Stomach (tissue), 9 donors: Measurements from ENCODE around the gene ETV5. TPM values are rescaled to one million over a fixed set of nuclear protein-coding genes. Genes with fewer than 3 reads are reported as not detected.

Experiments used
- DNase-seq, 2 donors: peaks; one replicate each; pipeline versions ENCODE4 v3.0.0 to v3.0.0-alpha.2; 2013 to 2019
- H3K27ac ChIP-seq, 5 donors: fragments of 200-600 bp in 4 of 5; sonication (generic) in 4 of 5; one replicate each; pipeline ENCODE4 v1.5.1; 2013 to 2019; ENCODE audit warnings: mild to moderate bottlenecking in 1 of 5, moderate library complexity in 1 of 5
- H3K27me3 ChIP-seq, 3 donors: fragments of 200-600 bp; sonication (generic); one replicate each; pipeline ENCODE4 v1.5.1; 2017 to 2019; ENCODE audit warnings: mixed run types in 1 of 3
- H3K36me3 ChIP-seq, 4 donors: fragments of 200-600 bp; sonication (generic); 1 replicate in 3 of 4; 2 replicates in 1 of 4; pipeline ENCODE4 v1.5.1; 2016 to 2019
- H3K4me1 ChIP-seq, 4 donors: fragments of 200-600 bp; sonication (generic); one replicate each; pipeline ENCODE4 v1.5.1; 2016 to 2019
- H3K4me3 ChIP-seq, 4 donors: fragments of 200-600 bp; sonication (generic) in 3 of 4; one replicate each; pipeline ENCODE4 v1.5.1; 2016 to 2019; ENCODE audit warnings: mild to moderate bottlenecking in 1 of 4
- H3K9me3 ChIP-seq, 4 donors: fragments of 200-600 bp; sonication (generic); one replicate each; pipeline ENCODE4 v1.5.1; 2016 to 2019
- CTCF ChIP-seq, 7 experiments: fragments of 450-650 bp in 4 of 7; fragments of 200-600 bp in 3 of 7; sonication (generic) in 3 of 7; IDR thresholded peaks; one replicate each; pipeline ENCODE4 v1.5.1; 2016 to 2019; ENCODE audit warnings: antibody characterized with exemption in 7 of 7, control low read depth in 2 of 7, mild to moderate bottlenecking in 1 of 7
- EP300 ChIP-seq: sonication (generic); formaldehyde crosslinking; IDR thresholded peaks from one replicate; pipeline ENCODE4 v1.6.1; 2017; ENCODE audit warnings: antibody characterized with exemption
- POLR2A ChIP-seq, 4 donors: fragments of 450-650 bp; IDR thresholded peaks; one replicate each; pipeline ENCODE4 v1.6.1; 2016; ENCODE audit warnings: antibody characterized with exemption in 4 of 4, control low read depth in 2 of 4, mild to moderate bottlenecking in 1 of 4, moderate library complexity in 1 of 4
- POLR2AphosphoS5 ChIP-seq, 3 donors: sonication (generic); formaldehyde crosslinking; IDR thresholded peaks; one replicate each; pipeline ENCODE4 v1.6.1; 2016; ENCODE audit warnings: antibody characterized with exemption in 3 of 3
- WGBS, 5 donors: extraction: QIAGEN DNeasy Blood & Tissue Kit in 3 of 5; methylation state at CpG; one replicate each; pipeline versions ENCODE4 v1.1.5 to v1.1.7; 2013 to 2018; 5-methylcytosine and 5-hydroxymethylcytosine counted together
- intact Hi-C: fragments of 100-400 bp; cut with DNase I; formaldehyde crosslinking; loops from one replicate; pipeline ENCODE4 v1.15.1; 2023; ENCODE audit warnings: low total_unique reads
- polyA plus RNA-seq, 3 donors: library from polyadenylated mRNA; stranded (reverse); fragments of 200-250 nt; gene quantifications; one replicate each; pipeline ENCODE4 v1.2.3, GENCODE V29; 2013
- total RNA-seq, 5 donors: library from RNA; depleted of rRNA; stranded (reverse); fragments of >200 nt; gene quantifications; one replicate each; pipeline versions ENCODE4 v1.1.0 to v1.2.3, GENCODE V29; 2014 to 2016
- donor health status: healthy with polysubstance abuse.
- donor health status: Bipolar disorder and iron deficiency.
- donor health status: healthy.

ETV5 gene
- total and polyA plus RNA-seq, 8 donors: 2.9 to 343 (median 17.7) TPM

- Histone ChIP-seq H3K9me3 (no peaks in the 10 kb centered on the region), H3K27ac (no peak overlapping the region), H3K4me3 (no peak overlapping the region), H3K36me3 (peaks cover 4 to 73% (median 58%) of the 10 kb centered on the region in 4 donors), H3K4me1 (no peaks in the 10 kb centered on the region), H3K27me3 (no peaks in the 10 kb centered on the region)
- TF ChIP-seq EP300 (no peak), POLR2A (IDR thresholded peaks at IDR 0.05) (no peak), POLR2AphosphoS5 (IDR thresholded peaks at IDR 0.05) (no peak), CTCF (IDR thresholded peaks at IDR 0.05) (no peak)
- intact Hi-C loops: no loop called here
- 72 to 86% (median 78%) methylated on average over 8 of the region's 8 CpGs for WGBS, 5 donors
- DNase-seq: no peak
Observed at GRCh38 chr3:186054792-186055352, 54.0 kb downstream of the ETV5 start.

GRCh38 chr3:186053954-186054791, 54.7 kb downstream of the ETV5 start:
- H3K9me3 ChIP-seq: no peaks in the 10 kb centered on the region
- intact Hi-C loops: no loop called here
- DNase-seq: no peak
- 78 to 82% (median 80%) methylated on average over 12 of the region's 12 CpGs for WGBS, 5 donors
- TF ChIP-seq POLR2A (IDR thresholded peaks at IDR 0.05) (no peak), POLR2AphosphoS5 (IDR thresholded peaks at IDR 0.05) (no peak), EP300 (no peak), CTCF (IDR thresholded peaks at IDR 0.05) (no peak)
- H3K27ac ChIP-seq: no peak overlapping the region
- no peaks in the 10 kb centered on the region for H3K4me1 ChIP-seq
- H3K27me3 ChIP-seq: no peaks in the 10 kb centered on the region
- H3K36me3 ChIP-seq: peaks cover 4 to 79% (median 58%) of the 10 kb centered on the region in 4 donors
- H3K4me3 ChIP-seq: no peak overlapping the region

- Histone ChIP-seq H3K4me1 (no peaks in the 10 kb centered on the region), H3K4me3 (no peak overlapping the region), H3K36me3 (peaks cover 4 to 85% (median 61%) of the 10 kb centered on the region in 4 donors), H3K9me3 (no peaks in the 10 kb centered on the region), H3K27ac (no peak overlapping the region), H3K27me3 (peaks cover 0 to 14% (median 0%) of the 10 kb centered on the region in 3 donors)
- DNase-seq: no peak
- WGBS, 5 donors: 81 to 87% (median 83%) methylated on average over 7 of the region's 7 CpGs
- TF ChIP-seq POLR2A (IDR thresholded peaks at IDR 0.05) (no peak), CTCF (IDR thresholded peaks at IDR 0.05) (no peak), EP300 (no peak), POLR2AphosphoS5 (IDR thresholded peaks at IDR 0.05) (no peak)
- intact Hi-C loops: no loop called here
Observed at GRCh38 chr3:186052096-186052840, 56.6 kb downstream of the ETV5 start.

GRCh38 chr3:186049001-186049400, 59.9 kb downstream of the ETV5 start:
- 86 to 97% (median 89%) methylated on average over 4 of the region's 4 CpGs for WGBS, 5 donors
- no peak for DNase-seq
- Histone ChIP-seq H3K27ac (no peak overlapping the region), H3K36me3 (peaks cover 4 to 64% (median 43%) of the 10 kb centered on the region in 4 donors), H3K9me3 (no peaks in the 10 kb centered on the region), H3K27me3 (peaks cover 0 to 16% (median 0%) of the 10 kb centered on the region in 3 donors), H3K4me3 (no peak overlapping the region), H3K4me1 (peaks cover 0 to 21% (median 9%) of the 10 kb centered on the region in 4 donors)
- no peak for TF ChIP-seq POLR2AphosphoS5 (IDR thresholded peaks at IDR 0.05)
- no peak for TF ChIP-seq EP300
- TF ChIP-seq CTCF (IDR thresholded peaks at IDR 0.05): no peak
- TF ChIP-seq POLR2A (IDR thresholded peaks at IDR 0.05): no peak
- intact Hi-C loops: no loop called here
